ENCODE results near the gene TTC7B. TPM values are rescaled to one million over a fixed set of nuclear protein-coding genes. Genes with fewer than 3 reads are reported as not detected.
A peak's percentile ranks its signal among the peaks of the same experiment; 100 is the strongest.

The TTC7B gene
- total and polyA plus RNA-seq, 7 donors, result 5.5 to 70.9 (median 46.8) TPM

DNA sequence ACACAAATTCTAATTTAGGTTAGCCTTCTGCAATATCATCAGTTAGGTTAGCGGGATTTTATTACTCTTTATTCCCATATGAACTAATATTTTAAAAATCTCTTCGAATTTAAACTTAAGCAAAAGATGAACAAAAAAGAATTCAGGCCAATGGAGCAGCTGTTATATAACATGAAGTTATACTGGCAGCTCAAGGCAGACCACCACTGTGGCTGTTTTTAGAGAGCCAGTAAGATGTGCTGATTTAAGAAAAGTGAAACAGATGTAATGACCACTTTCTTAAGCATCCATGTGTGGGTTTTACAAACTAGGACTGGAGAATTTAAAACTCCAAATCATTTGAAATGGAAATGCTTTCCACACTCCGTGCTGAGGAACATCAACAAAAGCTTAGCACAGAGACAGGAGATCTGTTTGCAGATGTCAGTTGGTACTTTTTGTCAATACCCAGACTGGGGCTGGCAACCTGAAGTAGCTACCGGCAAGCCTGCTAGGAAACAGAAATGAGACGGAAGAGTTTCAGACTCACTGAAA lies 164.9 kb downstream of the TTC7B start:
- H3K4me1 ChIP-seq, result peaks cover 0 to 59% (median 41%) of the 10 kb centered on the region in 4 donors
- no peak overlapping the region for H3K4me3 ChIP-seq
- WGBS, 2 donors, result 84 to 87% methylated on average over 5 of the region's 5 CpGs
- H3K27me3 ChIP-seq, result no peaks in the 10 kb centered on the region
- H3K36me3 ChIP-seq, result peaks cover 0 to 8% (median 0%) of the 10 kb centered on the region in 4 donors
- intact Hi-C loops (cut with DNase I), result no loop called here
- TF ChIP-seq, protein P1, sequence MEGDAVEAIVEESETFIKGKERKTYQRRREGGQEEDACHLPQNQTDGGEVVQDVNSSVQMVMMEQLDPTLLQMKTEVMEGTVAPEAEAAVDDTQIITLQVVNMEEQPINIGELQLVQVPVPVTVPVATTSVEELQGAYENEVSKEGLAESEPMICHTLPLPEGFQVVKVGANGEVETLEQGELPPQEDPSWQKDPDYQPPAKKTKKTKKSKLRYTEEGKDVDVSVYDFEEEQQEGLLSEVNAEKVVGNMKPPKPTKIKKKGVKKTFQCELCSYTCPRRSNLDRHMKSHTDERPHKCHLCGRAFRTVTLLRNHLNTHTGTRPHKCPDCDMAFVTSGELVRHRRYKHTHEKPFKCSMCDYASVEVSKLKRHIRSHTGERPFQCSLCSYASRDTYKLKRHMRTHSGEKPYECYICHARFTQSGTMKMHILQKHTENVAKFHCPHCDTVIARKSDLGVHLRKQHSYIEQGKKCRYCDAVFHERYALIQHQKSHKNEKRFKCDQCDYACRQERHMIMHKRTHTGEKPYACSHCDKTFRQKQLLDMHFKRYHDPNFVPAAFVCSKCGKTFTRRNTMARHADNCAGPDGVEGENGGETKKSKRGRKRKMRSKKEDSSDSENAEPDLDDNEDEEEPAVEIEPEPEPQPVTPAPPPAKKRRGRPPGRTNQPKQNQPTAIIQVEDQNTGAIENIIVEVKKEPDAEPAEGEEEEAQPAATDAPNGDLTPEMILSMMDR (IDR thresholded peaks at IDR 0.05), result no peak
- TF ChIP-seq POLR2A (IDR thresholded peaks at IDR 0.05) (no peak), POLR2AphosphoS5 (IDR thresholded peaks at IDR 0.05) (no peak), EP300 (IDR thresholded peaks at IDR 0.05) (no peak)
- peak overlapping the region in 3 of 4 donors; percentile 8 to 57 (median 52) for H3K27ac ChIP-seq
- DNase-seq, result no peak
- H3K9me3 ChIP-seq, result no peaks in the 10 kb centered on the region

DNA sequence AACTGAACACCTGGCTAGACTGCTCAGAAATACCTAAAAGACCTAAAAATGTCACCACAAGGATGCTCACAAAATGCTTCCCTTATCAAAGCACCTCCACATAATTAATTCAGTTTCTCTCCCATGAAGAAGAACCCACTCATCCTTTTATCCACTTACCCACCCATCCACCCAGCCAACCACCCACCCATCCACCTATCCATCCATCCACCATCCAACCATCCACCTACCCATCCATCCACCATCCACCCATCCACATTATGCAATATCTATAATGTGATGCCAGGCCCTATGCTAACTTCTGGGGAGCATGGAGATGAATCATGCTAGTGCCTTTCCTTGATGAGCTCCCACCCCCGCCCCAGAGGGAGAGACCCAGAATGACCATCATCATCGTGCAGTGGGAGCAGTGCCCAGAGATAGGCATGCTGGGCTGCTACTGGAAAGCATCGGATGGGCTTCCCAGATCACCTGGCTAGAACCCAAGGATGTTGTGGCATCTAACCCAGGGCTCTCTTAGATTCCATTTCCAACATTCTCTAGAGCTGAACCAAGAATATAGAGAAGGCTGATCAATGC lies 166.6 kb downstream of the TTC7B start:
- peaks cover 0 to 5% (median 0%) of the 10 kb centered on the region in 4 donors for H3K36me3 ChIP-seq
- no peaks in the 10 kb centered on the region for H3K9me3 ChIP-seq
- DNase-seq, result no peak
- 91 to 95% methylated on average over 3 of the region's 3 CpGs for WGBS, 2 donors
- no peak overlapping the region for H3K4me3 ChIP-seq
- H3K27ac ChIP-seq, result peak overlapping the region in 1 of 4 donors; percentile 32
- intact Hi-C loops (cut with DNase I), result no loop called here
- TF ChIP-seq, protein P1 (IDR thresholded peaks at IDR 0.05), result no peak
- TF ChIP-seq POLR2AphosphoS5 (IDR thresholded peaks at IDR 0.05), result no peak
- no peak for TF ChIP-seq EP300 (IDR thresholded peaks at IDR 0.05)
- TF ChIP-seq POLR2A (IDR thresholded peaks at IDR 0.05), result no peak
- H3K27me3 ChIP-seq, result no peaks in the 10 kb centered on the region
- H3K4me1 ChIP-seq, result peaks cover 0 to 62% (median 47%) of the 10 kb centered on the region in 4 donors

DNA sequence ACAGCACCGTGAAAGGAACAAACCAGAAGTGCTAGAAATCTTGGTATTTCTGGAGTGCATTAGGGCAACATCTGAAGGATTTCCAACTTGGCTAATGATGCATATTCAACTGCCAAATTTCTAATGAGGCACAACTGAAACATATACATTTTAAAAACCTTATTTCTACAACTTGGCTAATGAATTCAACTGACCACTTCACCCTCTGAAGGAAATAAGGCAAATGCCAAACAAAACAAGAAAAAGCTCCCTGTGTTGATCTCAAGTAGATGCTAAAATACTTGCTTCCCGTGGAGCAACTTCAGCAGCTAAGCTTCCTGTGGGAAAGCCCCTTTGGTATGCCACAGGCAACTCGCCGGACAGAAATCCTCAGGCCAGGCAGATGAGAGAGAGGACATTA lies 167.1 kb downstream of the TTC7B start:
- H3K36me3 ChIP-seq, result no peaks in the 10 kb centered on the region
- H3K27ac ChIP-seq, result peak overlapping the region in 3 of 4 donors; percentile 3 to 32 (median 20)
- intact Hi-C loops (cut with DNase I), result no loop called here
- 67 to 83% methylated on average over 4 of the region's 4 CpGs for WGBS, 2 donors
- no peak for TF ChIP-seq POLR2A (IDR thresholded peaks at IDR 0.05)
- TF ChIP-seq, protein P1 (IDR thresholded peaks at IDR 0.05), result no peak
- no peak for TF ChIP-seq POLR2AphosphoS5 (IDR thresholded peaks at IDR 0.05)
- TF ChIP-seq EP300 (IDR thresholded peaks at IDR 0.05), result no peak
- peaks cover 0 to 61% (median 48%) of the 10 kb centered on the region in 4 donors for H3K4me1 ChIP-seq
- no peak for DNase-seq
- H3K9me3 ChIP-seq, result no peaks in the 10 kb centered on the region
- H3K27me3 ChIP-seq, result no peaks in the 10 kb centered on the region
- H3K4me3 ChIP-seq, result no peak overlapping the region

DNA sequence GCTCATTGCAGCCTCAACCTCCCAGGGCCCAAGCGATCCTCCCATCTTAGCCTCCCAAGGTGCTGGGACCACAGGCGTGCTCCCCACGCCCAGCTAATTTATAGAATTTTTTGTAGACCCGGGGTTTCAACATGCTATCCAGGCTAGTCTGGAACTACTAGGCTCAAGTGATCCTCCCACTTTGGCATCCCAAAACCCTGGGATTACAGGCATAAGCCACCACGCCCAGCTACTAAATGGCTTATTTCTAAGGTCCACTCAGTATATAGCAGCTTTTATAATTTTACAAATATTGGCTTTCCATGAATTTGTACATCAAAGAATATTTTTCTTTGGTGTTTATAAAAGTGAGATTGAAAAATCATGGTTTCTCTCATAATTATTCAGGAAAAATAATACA lies 167.8 kb downstream of the TTC7B start:
- intact Hi-C loops (cut with DNase I), result no loop called here
- Histone ChIP-seq H3K27ac (no peak overlapping the region), H3K4me1 (peaks cover 0 to 61% (median 52%) of the 10 kb centered on the region in 4 donors), H3K36me3 (no peaks in the 10 kb centered on the region), H3K4me3 (no peak overlapping the region), H3K9me3 (no peaks in the 10 kb centered on the region), H3K27me3 (no peaks in the 10 kb centered on the region)
- 88 to 92% methylated on average over 5 of the region's 5 CpGs for WGBS, 2 donors
- TF ChIP-seq EP300 (IDR thresholded peaks at IDR 0.05), result no peak
- no peak for TF ChIP-seq POLR2AphosphoS5 (IDR thresholded peaks at IDR 0.05)
- TF ChIP-seq, protein P1 (IDR thresholded peaks at IDR 0.05), result no peak
- TF ChIP-seq POLR2A (IDR thresholded peaks at IDR 0.05), result no peak
- no peak for DNase-seq
